GM20000 (cell line): ENCODE measurements around the gene SMLR1.
"Not testable (repeated sequence)": the region's sequence is repeated elsewhere in the genome, so short reads cannot be mapped to it uniquely, and the experiment has no call there.

ENCODE experiments used
- DNase-seq: peaks from one replicate; pipeline ENCODE4 v3.0.0; 2012; ENCODE audit warnings: low spot score
- TF ChIP-seq, protein P1 (sequence below): IDR thresholded peaks from 2 replicates; pipeline ENCODE4 v1.5.1; 2012; ENCODE audit warnings: mild to moderate bottlenecking, control low read depth; ENCODE audit errors: extremely low read depth, missing control alignments

The SMLR1 gene

DNA sequence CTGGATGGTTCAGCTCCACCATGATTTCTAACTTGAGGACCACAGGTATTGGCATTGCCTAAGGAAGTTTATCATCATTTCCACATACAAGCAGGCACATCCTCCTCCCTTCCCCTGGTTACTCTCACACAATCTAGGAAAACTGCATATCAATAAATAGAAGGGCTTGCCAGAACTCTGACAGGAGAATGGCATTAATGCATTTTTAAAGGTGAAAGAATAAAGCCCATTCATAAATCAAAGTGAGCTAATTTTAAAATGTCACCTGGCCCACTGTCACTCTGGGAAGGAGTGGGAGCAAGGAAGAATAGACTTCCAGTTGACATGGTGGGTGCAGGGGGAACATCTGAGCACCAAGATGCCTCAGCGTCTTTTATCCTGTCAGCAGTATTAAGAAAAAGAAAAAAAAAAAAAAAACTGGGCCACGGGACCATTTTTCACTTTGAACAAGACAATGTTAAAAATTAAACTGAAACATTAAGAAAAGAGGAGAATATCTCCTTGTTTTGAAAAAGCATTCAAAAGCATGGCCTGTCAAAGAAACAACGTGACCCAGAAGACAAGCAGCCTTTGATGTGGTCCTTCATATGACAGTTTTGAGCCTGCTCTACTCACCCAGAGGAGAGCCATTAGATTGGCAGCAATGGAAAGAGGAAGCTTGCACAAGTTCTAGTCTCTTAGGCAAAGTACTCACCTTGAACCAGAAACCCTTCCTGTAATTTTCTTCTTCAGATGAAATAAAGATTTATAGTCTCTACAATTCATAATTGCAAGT is 39.3 kb upstream of the SMLR1 start:
- DNase-seq = no peak
- TF ChIP-seq, protein P1, sequence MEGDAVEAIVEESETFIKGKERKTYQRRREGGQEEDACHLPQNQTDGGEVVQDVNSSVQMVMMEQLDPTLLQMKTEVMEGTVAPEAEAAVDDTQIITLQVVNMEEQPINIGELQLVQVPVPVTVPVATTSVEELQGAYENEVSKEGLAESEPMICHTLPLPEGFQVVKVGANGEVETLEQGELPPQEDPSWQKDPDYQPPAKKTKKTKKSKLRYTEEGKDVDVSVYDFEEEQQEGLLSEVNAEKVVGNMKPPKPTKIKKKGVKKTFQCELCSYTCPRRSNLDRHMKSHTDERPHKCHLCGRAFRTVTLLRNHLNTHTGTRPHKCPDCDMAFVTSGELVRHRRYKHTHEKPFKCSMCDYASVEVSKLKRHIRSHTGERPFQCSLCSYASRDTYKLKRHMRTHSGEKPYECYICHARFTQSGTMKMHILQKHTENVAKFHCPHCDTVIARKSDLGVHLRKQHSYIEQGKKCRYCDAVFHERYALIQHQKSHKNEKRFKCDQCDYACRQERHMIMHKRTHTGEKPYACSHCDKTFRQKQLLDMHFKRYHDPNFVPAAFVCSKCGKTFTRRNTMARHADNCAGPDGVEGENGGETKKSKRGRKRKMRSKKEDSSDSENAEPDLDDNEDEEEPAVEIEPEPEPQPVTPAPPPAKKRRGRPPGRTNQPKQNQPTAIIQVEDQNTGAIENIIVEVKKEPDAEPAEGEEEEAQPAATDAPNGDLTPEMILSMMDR = no peak

GRCh38 chr6:130788954-130789353 is 38.3 kb upstream of the SMLR1 start:
- TF ChIP-seq, protein P1 = no peak
- no peak for DNase-seq

DNA sequence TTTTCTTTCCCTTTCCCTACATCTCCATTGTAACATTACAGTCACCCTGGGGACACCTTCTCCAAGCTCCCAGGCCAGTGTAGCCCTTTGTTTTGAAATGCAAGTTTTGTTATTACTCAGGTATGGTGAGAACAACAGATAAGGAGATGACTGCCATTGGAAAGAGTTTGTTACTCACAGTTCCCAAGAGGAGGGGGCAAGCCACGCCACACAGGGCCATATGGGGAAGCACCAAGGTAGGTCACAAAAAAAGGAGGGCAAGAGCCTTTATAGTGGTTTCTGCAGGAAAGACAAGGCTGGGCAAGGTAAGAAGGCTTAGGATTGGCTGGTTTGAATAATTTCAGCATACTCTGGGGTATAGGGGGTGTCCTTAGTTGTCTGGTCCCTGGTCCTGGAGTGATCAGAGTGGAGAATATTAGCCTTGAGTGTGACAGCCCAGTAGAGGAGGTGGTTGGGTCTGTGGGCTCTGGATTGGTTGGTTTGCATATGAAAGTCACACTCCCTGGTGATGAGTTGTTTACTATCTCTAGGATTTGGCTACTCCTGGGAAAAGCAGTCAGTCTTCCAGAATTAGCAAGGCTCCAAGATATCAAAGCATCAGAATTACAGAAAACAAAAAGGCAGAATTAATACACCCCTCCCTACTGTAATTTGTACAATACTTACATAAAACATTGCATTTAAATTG is 33.1 kb upstream of the SMLR1 start:
- TF ChIP-seq, protein P1 = no peak
- no peak for DNase-seq

DNA sequence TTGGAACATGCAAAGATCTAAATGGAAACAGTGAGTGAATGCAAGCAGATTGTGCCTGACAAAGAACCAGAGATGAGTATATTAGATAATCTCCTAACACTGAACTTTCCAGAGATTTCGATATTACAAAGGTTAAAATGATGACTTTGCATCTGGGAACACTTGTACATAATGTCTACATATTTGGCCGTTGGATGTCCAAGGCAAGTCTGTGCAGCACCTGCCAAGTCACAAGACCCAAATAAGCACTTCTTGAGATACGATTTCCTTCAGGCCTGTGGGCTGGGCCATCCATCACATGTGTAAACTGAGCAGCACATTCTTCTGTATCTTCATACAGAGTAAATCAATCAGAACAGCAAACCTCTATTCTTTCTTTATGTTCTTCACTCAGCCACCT is 32.5 kb upstream of the SMLR1 start:
- TF ChIP-seq, protein P1 = no peak
- no peak for DNase-seq

DNA sequence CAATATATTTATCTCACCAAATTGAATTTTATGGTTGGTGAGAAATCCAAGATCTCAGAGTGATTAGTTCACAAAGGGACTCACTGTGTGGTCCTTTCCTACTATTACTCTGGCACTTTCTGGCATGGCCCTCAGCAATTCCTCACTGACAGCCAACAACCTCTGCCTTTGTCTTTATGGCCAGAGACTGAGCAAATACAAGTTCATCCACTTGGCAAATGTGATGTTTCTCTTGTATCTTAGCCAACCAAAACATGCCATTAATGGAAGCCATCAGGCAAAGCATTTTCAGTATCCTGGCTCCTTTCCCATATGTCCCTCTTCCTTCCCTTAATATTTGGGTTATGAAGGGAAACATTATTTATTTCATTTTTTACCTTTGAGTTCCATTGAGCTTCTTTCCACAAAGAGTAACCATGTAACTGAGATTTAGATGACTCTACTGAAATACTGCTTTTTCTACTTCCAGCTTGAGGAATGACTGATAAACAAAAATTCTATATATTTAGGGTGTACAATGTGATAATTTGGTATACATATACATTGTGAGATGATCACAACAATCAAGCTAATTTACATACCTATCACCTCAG is 30.8 kb upstream of the SMLR1 start:
- TF ChIP-seq, protein P1 = no peak
- DNase-seq = no peak

- TF ChIP-seq, protein P1 = no peak
- no peak for DNase-seq
These were observed 30.1 kb upstream of the SMLR1 start for GRCh38 chr6:130797061-130797460.

DNA sequence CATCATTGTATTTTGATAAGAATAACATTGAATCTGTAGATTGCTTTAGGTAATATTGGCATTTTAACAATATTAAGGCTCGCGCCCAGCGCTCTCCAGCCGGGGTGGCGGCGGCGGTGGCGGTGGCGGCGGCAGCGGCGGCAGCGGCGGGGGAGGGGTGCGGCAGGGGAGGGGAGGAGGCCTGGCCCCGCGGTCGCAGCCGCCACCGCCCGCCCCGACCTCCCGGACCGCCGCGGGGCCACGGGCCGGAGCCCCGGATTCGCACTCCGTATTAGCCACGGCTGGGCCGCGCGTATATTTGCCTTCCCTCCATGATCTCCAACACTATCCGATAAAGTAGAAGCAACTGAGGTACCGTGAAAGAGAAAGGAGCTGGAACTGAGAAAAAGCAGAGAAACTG is 25.8 kb upstream of the SMLR1 start:
- not testable (repeated sequence) for DNase-seq
